Renal pelvis (tissue), 4 donors: Measurements from ENCODE around the gene WDFY1. TPM values are rescaled to one million over a fixed set of nuclear protein-coding genes. Genes with fewer than 3 reads are reported as not detected.
"Not testable (repeated sequence)": the region's sequence is repeated elsewhere in the genome, so short reads cannot be mapped to it uniquely, and the experiment has no call there.

Source experiments
- DNase-seq: peaks from one replicate; pipeline ENCODE4 v3.0.0-alpha.2; 2013
- polyA plus RNA-seq, 3 donors: library from polyadenylated mRNA; unstranded; fragments of 120-200 nt; gene quantifications; one replicate each; pipeline ENCODE4 v1.2.1, GENCODE V29; 2013; ENCODE audit not compliant: insufficient read length in 3 of 3

WDFY1 gene
- polyA plus RNA-seq, 3 donors = 52.2 to 59.9 (median 56.2) TPM

- no peak for DNase-seq
These were observed 43.3 kb downstream of the WDFY1 start for GRCh38 chr2:223901854-223902253.

- no peak for DNase-seq
These were observed 43.8 kb downstream of the WDFY1 start for GRCh38 chr2:223901311-223901710.

GRCh38 chr2:223900531-223900930 lies 44.6 kb downstream of the WDFY1 start:
- DNase-seq = no peak

DNA sequence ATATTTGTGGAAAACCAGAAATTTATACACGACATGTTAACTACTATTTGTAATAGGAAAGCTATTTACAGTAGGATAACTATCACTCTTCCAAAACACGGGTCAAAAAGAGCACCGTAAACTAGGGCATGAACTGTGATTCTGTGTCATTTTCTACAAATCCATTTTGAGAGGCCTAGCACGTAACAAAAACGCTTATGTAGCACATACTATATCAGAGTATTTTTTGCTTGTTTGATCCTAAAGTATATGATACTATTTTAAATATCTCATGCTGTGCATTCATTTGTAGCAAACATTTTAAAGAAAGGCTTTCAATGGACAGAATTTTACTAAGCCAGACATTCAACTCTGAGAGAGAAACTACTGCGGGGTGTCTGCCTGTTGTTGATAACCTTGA lies 45.1 kb downstream of the WDFY1 start:
- no peak for DNase-seq

DNA sequence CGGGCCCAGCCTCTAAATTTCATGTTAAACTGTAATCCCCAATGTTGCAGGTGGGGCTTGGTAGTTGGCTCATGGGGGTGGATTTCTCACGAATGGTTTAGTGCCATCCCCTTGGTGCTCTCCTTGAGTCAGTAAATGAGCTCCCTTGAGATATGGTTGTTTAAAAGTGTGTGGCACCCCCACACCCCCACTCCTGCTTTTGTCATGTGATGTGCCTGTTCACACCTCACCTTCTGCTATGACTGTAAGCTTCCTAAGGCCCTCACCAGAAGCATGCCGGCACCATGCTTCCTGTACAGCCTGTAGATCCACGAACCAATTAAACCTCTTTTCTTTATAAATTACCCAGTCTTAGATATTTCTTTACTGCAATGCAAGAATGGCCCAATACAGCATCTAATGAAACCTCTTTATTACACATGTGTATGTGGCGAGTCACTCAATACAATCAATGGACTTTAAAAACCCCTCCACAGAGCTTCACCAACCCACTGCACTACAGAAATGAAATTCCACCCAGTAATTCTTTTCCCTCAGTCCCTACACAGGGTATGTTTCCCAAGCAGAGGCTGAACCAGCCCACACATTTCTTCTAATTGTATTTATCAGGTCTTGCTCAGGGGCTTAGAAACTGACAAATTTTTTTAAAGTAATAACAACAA lies 47.3 kb downstream of the WDFY1 start:
- no peak for DNase-seq

GRCh38 chr2:223896833-223897311 lies 48.3 kb downstream of the WDFY1 start:
- DNase-seq = no peak

DNA sequence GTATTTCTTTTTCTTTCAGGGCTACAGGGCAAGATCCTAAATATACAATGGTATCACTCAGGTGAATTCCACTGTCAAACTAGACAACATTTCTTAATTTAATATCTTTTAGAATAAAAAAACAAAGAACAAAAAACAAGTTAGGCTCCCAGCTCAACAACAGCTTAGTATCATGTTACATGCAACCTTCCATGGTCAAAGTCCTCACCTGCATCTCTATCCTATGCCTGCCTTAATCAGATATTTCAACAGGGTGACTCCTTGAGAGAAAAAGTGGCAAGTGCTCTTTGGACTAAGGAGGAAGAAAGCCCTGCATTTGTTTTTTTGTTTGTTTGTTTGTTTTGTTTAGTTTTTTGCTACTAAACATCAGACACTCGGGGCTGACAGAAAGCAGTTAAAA lies 50.2 kb downstream of the WDFY1 start:
- DNase-seq = no peak

DNA sequence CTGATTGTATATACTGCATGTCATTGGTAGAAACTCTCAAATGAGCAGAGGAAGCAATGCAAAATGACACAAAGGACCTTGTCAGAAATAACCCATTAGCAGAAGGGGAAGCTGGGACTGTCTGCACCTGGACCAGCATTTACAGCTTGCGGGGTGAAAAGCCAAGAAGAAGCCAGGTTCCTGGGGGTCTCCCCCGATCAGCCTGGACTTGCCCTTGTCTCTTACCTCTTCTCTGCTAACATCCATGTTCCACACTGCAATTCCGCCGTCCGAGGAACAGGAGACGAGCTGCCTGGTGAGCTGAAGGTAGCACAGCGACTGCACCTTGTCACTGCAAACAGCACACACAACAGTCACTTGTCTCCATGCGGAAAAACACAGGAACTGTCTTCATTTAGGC lies 51.1 kb downstream of the WDFY1 start:
- no peak for DNase-seq

DNA sequence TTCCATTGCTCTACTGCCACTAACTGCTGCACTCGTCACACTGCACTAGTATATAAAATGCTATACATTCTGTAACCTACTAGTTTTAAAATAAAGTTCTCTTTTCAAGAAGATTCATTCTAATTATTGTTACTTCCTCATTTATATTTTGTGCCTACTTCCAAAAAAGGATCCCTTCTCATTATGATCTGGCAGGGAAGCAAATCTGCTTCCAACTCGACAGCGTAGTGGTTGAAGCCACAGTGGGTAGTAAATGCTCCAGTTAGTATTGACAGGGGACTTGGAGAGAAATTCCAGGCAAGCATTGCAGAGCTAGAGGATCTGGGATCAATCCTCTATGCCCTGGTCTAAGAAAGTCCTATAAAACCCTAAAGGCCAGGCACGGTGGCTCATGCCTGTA lies 54.4 kb downstream of the WDFY1 start:
- no peak for DNase-seq

- no peak for DNase-seq
These were observed 55.9 kb downstream of the WDFY1 start for GRCh38 chr2:223889229-223889628.

DNA sequence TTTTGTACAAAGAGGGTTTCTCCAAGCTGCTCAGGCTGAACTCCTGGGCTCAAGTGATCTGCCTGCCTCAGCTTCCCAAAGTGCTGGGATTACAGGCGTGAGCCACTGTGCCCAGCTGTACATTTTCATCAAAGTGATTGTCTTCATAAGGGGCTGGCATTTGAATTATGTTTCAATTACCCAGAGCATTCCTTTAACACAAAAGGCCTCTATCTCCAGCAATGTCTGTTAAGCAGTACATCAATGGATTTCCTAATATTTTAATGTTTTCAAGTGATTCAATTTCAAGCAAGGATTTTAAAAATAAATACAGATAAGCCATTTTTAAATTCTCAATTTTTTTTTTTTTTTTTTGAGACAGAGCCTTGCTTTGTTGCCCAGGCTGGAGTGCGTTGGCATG lies 56.9 kb downstream of the WDFY1 start:
- no peak for DNase-seq

- DNase-seq = no peak
These were observed 58.0 kb downstream of the WDFY1 start for GRCh38 chr2:223887127-223887526.

GRCh38 chr2:223886726-223887125 lies 58.4 kb downstream of the WDFY1 start:
- no peak for DNase-seq

GRCh38 chr2:223884399-223884798 lies 60.7 kb downstream of the WDFY1 start:
- no peak for DNase-seq

DNA sequence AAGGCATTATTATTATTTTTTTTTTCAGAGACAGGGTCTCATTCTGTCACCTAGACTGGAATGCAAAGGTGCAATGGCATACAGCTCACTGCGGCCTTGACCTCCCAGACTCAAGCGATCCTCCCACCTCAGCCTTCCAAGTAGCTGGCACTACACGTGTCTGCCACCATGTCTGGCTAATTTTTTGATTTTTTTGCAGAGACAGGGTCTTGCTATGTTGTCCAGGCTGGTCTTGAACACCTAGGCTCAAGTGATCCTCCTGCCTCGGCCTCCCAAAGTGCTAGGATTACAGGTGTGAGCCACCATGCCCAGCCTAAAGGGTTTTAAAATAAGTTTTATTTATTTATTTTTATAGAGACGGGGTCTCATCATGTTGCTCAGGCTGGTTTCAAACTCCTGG lies 62.4 kb downstream of the WDFY1 start:
- DNase-seq = no peak

DNA sequence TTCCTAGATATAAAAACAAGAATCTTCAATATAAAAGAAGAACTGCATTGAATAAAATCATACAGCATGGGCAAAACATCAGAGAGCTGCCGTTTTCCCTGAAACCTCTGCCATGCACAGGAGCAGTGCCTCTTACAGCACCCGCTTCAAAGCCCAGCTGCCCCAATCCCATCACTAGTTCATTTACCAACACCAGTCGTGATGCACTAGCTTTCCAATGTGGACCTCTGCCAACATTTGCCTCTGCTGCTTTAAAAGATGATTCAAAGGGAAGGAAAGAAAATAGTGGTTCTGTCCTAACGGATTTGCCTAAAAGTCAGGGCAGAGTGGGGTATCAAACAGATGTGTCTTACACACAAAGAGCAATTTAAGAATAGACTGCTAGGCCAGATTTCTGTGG lies 64.3 kb downstream of the WDFY1 start:
- no peak for DNase-seq

DNA sequence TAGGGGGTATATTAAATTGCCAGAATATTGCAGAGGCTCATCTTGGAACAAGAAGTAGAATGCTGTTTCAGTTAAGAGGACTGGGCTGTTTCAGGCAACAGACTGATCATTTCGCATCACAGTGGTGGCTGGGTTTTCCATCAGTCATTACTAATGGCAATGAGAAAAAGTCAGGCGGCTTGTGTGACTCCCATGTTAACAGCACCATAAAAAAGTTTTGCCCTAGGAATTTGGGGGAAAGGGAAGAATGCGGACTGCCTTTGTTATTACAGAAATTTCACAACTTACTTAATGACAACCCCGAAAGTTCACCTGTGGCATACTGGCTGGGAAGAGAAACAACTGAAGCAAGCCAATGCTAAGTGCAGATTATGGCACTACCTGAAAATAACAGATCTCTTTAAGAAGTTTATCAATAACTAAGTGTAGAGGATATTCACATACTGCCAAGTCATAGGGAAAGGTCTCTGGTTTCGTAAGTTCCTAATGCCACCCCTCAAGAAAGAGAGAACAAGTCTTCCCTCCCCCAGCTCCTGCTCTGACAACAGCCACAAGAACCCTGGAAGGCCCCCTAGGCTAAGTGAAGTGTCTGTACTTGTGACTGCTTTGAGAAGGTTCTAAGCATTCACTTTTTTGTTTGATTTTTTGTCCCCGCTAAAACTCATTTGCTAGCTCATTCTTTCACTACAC lies 67.3 kb downstream of the WDFY1 start:
- no peak for DNase-seq

DNA sequence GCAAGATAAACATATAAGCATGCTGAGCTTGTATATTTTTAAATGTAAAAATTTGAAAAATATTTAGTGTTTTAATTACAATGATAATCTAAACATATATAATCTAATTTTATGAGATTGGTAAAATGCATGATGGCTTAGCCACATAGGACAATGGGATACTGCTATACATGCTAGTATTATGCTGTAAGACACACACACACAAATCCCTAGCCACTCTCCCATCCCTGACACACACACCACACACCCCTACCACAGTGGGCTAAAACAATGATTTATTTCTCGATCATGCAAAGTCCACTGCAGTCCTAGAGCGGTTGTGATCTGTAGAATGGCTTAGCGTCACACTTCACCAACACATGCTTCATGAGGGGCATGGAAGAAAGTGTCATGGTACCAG lies 71.5 kb downstream of the WDFY1 start:
- no peak for DNase-seq

GRCh38 chr2:223872772-223873171 lies 72.4 kb downstream of the WDFY1 start:
- DNase-seq = not testable (repeated sequence)

DNA sequence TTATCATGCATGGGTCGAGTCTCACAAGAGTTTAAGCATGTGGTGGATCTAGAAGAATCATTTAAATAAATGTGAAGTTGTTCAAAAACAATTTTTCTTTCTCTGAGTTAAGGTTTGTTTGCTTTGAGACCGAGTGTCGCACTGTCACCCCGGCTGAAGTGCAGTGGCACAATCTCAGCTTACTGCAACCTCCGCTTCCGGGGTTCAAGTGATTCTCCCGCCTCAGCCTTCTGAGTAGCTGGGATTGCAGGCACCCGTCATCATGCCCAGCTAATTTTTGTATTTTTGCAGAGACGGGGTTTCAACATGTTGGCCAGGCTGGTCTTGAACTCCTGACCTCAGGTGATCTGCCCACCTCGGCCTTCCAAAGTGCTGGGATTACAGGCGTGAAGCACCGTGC lies 73.5 kb downstream of the WDFY1 start:
- DNase-seq = not testable (repeated sequence)

DNA sequence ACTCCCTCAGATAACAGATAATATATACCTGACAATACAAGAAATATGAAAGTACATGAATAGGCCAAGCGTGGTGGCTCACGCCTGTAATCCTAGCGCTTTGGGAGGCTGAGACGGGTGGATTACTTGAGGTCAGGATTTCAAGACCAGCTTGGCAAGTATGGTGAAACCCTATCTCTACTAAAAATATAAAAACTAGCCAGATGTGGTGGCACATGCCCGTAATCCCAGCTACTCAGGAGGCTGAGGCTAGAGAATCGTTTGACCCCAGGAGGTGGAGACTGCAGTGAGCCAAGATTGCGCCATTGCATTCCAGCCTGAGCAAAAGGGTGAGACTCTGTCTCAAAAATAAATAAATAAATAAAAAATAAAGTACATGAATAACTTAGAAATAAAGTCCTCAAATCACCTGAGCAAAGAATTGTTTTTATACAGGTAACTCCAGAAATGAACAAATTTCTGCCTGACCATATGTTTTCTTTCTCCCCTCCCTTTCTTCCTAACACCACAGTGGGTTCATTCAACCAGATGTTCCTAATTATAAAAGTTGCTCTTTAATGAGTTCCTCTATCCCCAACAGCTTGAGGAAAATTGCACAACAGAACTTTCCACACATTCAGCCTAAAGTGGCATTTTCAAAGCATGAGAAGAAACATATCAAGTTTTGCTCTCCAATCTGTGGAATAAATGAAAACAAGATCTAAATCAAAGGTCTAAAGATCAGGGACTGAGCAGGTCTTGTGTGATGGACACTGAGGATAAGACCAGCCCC lies 74.1 kb downstream of the WDFY1 start:
- DNase-seq = no peak

DNA sequence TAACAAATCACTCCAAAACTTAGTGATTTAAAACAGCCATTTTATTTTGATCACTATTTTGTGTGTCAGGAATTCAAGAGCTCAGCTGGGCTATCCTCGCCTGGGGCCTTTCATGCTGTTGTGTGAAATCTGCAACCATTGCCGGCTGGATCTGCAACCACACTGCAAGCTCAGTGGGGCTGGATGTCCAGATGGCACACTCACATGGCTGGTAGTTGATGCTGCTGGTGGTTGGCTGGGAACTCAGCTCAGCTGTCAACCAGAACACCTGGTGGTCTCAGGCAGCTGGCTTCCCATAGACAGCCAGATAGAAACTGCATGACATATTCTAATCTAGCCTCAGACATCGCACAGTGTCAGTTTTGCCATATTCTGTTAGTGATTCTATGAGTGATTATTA lies 77.1 kb downstream of the WDFY1 start:
- no peak for DNase-seq

DNA sequence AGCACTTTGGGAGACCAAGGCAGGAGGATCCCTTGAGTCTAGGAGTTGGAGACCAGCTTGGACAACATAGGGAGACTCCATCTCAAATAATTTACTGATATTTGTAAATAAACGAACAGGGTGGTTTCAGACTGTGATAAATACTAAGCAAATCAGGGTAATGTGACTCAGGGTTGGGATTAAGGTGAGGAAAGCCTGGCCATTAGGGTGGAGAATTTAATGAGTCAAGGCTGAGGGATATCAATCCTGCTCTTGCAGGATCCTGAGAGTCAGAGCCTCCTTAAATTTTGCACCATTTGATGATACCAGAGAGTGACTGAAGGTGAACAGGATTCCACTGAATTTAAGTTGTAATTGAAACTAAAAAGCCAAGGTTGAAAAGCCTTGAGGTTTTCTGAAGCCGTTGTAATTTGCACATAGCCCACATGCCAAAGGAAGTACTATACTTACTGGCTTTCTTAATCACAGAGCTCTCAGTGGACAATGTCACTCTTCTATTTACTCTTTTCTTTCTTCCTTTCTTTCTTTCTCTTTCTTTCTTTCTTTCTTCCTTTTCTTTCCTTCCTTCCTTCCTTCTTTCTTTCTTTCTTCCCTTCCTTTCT lies 79.1 kb downstream of the WDFY1 start:
- no peak for DNase-seq
